OCI-LY7 (cell line): ENCODE results near the gene RPP25. TPM values are rescaled to one million over a fixed set of nuclear protein-coding genes. Genes with fewer than 3 reads are reported as not detected.

Experiments
- BruUV-seq: library from RNA; stranded (reverse); fragments of 400-500 nt; replicated peaks from 2 replicates; lab custom pipeline; 2021; lab: Mats Ljungman, UMichigan
- CTCF ChIA-PET: fragments of 300-600 bp; sonication (Branson Sonifier 250); formaldehyde crosslinking; loops from one replicate; lab custom pipeline; 2022; ENCODE audit warnings: antibody characterized with exemption; ENCODE audit not compliant: unreplicated experiment; lab: Charles Lee
- POLR2A ChIA-PET: fragments of 300-600 bp; sonication (Branson Sonifier 250); formaldehyde crosslinking; loops from one replicate; lab custom pipeline; 2022; ENCODE audit warnings: antibody characterized with exemption; lab: Charles Lee
- DNase-seq: peaks from one replicate; pipeline ENCODE4 v3.0.0-alpha.2; 2015; ENCODE audit warnings: low spot score
- H2AFZ ChIP-seq: fragments of 200-600 bp; sonication (generic), shearing (Covaris generic); 2 replicates; pipeline ENCODE4 v1.6.1; 2014; ENCODE audit warnings: mild to moderate bottlenecking, antibody characterized with exemption, low read length, moderate library complexity
- H3K27ac ChIP-seq: fragments of 200-600 bp; sonication (generic); 2 replicates; pipeline ENCODE4 v1.5.1; 2014; ENCODE audit warnings: mixed run types, low read depth, mild to moderate bottlenecking, moderate library complexity, low read length, inconsistent platforms; ENCODE audit not compliant: poor library complexity, severe bottlenecking
- H3K36me3 ChIP-seq: fragments of 200-600 bp; sonication (generic); 2 replicates; pipeline ENCODE4 v1.6.1; 2014; ENCODE audit warnings: mild to moderate bottlenecking, antibody characterized with exemption, low read length, moderate library complexity, mixed read lengths; ENCODE audit not compliant: insufficient read depth
- H3K4me1 ChIP-seq: fragments of 200-600 bp; sonication (generic); 2 replicates; pipeline ENCODE4 v1.5.1; 2014; ENCODE audit warnings: mild to moderate bottlenecking, low read length; ENCODE audit not compliant: insufficient read depth, poor library complexity, severe bottlenecking
- H3K4me2 ChIP-seq: fragments of 200-600 bp; sonication (generic); 2 replicates; pipeline ENCODE4 v1.6.1; 2014; ENCODE audit warnings: mild to moderate bottlenecking, low read length
- H3K4me3 ChIP-seq: fragments of 200-600 bp; sonication (generic); 2 replicates; pipeline ENCODE4 v1.5.1; 2014; ENCODE audit warnings: mild to moderate bottlenecking, low read depth, low read length; ENCODE audit not compliant: poor library complexity, severe bottlenecking
- H3K79me2 ChIP-seq: fragments of 200-600 bp; sonication (generic); 2 replicates; pipeline ENCODE4 v1.6.1; 2016; ENCODE audit warnings: low read depth, mild to moderate bottlenecking, low read length, moderate library complexity, mixed read lengths; ENCODE audit not compliant: insufficient read depth
- H3K9me2 ChIP-seq: fragments of 200-600 bp; sonication (generic); 2 replicates; pipeline ENCODE4 v1.6.1; 2016; ENCODE audit warnings: mild to moderate bottlenecking, low read length, mixed read lengths; ENCODE audit not compliant: insufficient read depth
- H3K9me3 ChIP-seq: fragments of 200-600 bp; sonication (generic); 2 replicates; pipeline ENCODE4 v1.6.1; 2014; ENCODE audit warnings: mild to moderate bottlenecking, mixed run types, low read length, mixed read lengths
- H4K20me1 ChIP-seq: fragments of 200-600 bp; sonication (generic); 2 replicates; pipeline ENCODE4 v1.6.1; 2014; ENCODE audit warnings: mild to moderate bottlenecking, antibody characterized with exemption, low read length, moderate library complexity, mixed read lengths; ENCODE audit not compliant: insufficient read depth
- CTCF ChIP-seq: fragments of 200-600 bp; sonication (generic); conservative IDR thresholded peaks from 2 replicates; pipeline ENCODE4 v1.5.1; 2014; ENCODE audit warnings: mild to moderate bottlenecking, antibody characterized with exemption, low read length, moderate library complexity, mixed read lengths
- EZH2phosphoT487 ChIP-seq: fragments of 200-600 bp; sonication (generic); IDR thresholded peaks from 2 replicates; pipeline ENCODE4 v1.6.1; 2018; ENCODE audit warnings: low read depth, borderline replicate concordance, mild to moderate bottlenecking, mixed run types, antibody characterized with exemption, low read length, moderate library complexity, mixed read lengths
- intact Hi-C: fragments of 100-400 bp; cut with micrococcal nuclease; formaldehyde crosslinking; loops from one replicate; pipeline ENCODE4 v1.10.0; 2022; ENCODE audit not compliant: unreplicated experiment
- total RNA-seq, 2 experiments: library from RNA; depleted of rRNA in 1 of 2; stranded (reverse); fragments of >200 nt in 1 of 2; shearing (Covaris generic) in 1 of 2; gene quantifications; 2 replicates each; pipeline ENCODE4 v1.2.3, GENCODE V29; 2014 to 2022

RPP25 gene
- total RNA-seq, 2 experiments from 2014 or later, result 1.8 to 3.0 TPM

GRCh38 chr15:74983725-74984231 is 27.2 kb upstream of the RPP25 start:
- intact Hi-C loops, result no loop called here
- Histone ChIP-seq H3K9me3 (no peaks in the 10 kb centered on the region), H3K4me3 (no peak overlapping the region), H3K9me2 (no peaks in the 10 kb centered on the region), H4K20me1 (no peaks in the 10 kb centered on the region), H2AFZ (no peak overlapping the region), H3K79me2 (no peaks in the 10 kb centered on the region), H3K4me2 (no peak overlapping the region), H3K27ac (no peak overlapping the region), H3K4me1 (peaks cover 4% of the 10 kb centered on the region), H3K36me3 (no peaks in the 10 kb centered on the region)
- no peak for DNase-seq
- no peak for TF ChIP-seq EZH2phosphoT487
- no peak for TF ChIP-seq CTCF
- ChIA-PET POLR2A (no interaction called here), CTCF (no interaction called here)
- no TSS peak for BruUV-seq

- intact Hi-C loops, result no loop called here
- Histone ChIP-seq H3K79me2 (no peaks in the 10 kb centered on the region), H4K20me1 (no peaks in the 10 kb centered on the region), H3K36me3 (no peaks in the 10 kb centered on the region), H3K27ac (no peak overlapping the region), H3K4me1 (peaks cover 4% of the 10 kb centered on the region), H3K4me2 (no peak overlapping the region), H2AFZ (no peak overlapping the region), H3K9me2 (no peaks in the 10 kb centered on the region), H3K9me3 (no peaks in the 10 kb centered on the region), H3K4me3 (no peak overlapping the region)
- BruUV-seq, result no TSS peak
- TF ChIP-seq EZH2phosphoT487 (no peak), CTCF (no peak)
- POLR2A ChIA-PET, result interaction anchor here (0.6 to 1.2 kb wide), 2 partner anchors 13 to 66 kb away, joined by 3 to 6 read pairs; partner anchors contain the start of gene SCAMP5
- no peak for DNase-seq
- CTCF ChIA-PET, result no interaction called here
Observed at GRCh38 chr15:74982183-74982582, 25.6 kb upstream of the RPP25 start.

GRCh38 chr15:74978503-74978902 is 21.9 kb upstream of the RPP25 start:
- no peaks in the 10 kb centered on the region for H4K20me1 ChIP-seq
- no peaks in the 10 kb centered on the region for H3K9me3 ChIP-seq
- DNase-seq, result no peak
- no peak overlapping the region for H3K4me3 ChIP-seq
- H3K4me2 ChIP-seq, result no peak overlapping the region
- no peaks in the 10 kb centered on the region for H3K79me2 ChIP-seq
- no TSS peak for BruUV-seq
- ChIA-PET POLR2A (interaction anchor here (0.8 kb wide), 1 partner anchor 94 kb away, joined by 5 read pairs; no protein-coding TSS in a partner anchor), CTCF (interaction anchor here (0.6 kb wide), 1 partner anchor 134 kb away, joined by 13 read pairs; no protein-coding TSS in a partner anchor)
- H3K4me1 ChIP-seq, result no peaks in the 10 kb centered on the region
- H2AFZ ChIP-seq, result no peak overlapping the region
- no peaks in the 10 kb centered on the region for H3K9me2 ChIP-seq
- TF ChIP-seq EZH2phosphoT487, result no peak
- intact Hi-C loops, result no loop called here
- H3K36me3 ChIP-seq, result no peaks in the 10 kb centered on the region
- H3K27ac ChIP-seq, result no peak overlapping the region
